Activated CD4-positive, alpha-beta T cell treated with anti-CD3 and anti-CD28 coated beads, Interleukin-2, amount 50 U/mL, for 48 hours (primary cell): ENCODE measurements around the gene PDXP.

Experiments used
- DNase-seq, 2 experiments: peaks; one replicate each; pipeline ENCODE4 v3.0.0-alpha.2; 2020

PDXP gene

GRCh38 chr22:37629928-37630327, 28.6 kb upstream of the PDXP start:
- DNase-seq, result no peak

DNA sequence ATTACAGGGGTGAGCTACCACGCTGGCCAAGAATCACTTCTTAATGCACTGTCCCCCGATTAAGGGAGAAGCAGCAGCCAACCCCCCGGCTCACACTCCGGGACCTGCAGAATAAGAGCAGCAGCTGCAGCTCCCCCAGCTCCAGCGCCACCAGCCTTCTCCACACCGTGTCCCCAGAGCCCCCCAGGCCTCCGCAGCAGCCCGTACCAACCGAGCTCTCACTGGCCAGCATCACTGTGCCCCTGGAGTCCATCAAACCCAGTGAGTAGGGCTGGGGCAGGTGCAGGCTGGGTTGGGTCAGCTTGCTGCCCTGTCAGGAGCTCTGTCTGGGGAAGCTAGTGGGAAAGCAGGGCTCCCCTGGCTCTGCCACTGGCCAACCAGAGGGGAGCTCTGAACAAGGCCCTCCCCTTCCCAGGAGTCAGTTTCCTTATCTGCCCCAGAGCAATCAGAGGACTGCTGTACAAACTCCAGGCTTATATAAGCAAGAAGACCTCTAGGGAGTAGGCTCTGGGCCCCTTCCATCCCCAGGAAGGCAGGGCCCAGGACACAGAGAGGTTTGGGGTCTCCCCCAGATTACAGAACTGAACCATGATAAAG, 27.6 kb upstream of the PDXP start:
- no peak for DNase-seq

DNA sequence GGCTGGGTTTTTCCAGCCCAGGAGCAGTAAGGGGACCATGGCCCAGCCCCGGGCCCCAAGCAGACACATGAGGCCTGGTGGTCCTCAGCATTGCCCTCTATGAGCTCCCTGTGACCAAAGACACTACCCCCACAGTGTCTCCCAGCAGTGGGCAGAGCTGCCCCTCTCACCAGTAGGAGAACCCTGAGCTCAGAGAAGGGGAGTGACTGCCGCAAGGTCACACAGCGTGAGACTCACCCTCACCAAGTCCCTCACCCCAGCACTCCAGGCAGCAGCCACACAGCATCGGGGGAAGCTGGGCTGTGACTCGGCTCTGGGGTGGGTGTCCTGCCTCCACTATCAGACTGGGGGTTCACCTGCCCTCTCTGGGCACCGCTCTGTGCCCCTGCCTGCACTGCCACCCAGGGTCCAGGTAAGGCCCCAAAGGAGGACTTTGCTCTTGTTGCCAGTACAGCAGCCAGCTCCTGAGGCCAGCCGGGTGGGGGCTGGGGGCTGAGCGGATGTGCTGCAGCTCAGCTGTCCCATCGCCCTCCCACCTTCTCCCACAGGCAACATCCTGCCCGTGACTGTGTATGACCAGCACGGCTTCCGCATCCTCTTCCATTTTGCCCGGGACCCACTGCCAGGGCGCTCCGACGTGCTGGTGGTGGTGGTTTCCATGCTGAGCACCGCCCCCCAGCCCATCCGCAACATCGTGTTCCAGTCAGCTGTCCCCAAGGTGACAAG, 26.9 kb upstream of the PDXP start:
- no peak for DNase-seq

DNA sequence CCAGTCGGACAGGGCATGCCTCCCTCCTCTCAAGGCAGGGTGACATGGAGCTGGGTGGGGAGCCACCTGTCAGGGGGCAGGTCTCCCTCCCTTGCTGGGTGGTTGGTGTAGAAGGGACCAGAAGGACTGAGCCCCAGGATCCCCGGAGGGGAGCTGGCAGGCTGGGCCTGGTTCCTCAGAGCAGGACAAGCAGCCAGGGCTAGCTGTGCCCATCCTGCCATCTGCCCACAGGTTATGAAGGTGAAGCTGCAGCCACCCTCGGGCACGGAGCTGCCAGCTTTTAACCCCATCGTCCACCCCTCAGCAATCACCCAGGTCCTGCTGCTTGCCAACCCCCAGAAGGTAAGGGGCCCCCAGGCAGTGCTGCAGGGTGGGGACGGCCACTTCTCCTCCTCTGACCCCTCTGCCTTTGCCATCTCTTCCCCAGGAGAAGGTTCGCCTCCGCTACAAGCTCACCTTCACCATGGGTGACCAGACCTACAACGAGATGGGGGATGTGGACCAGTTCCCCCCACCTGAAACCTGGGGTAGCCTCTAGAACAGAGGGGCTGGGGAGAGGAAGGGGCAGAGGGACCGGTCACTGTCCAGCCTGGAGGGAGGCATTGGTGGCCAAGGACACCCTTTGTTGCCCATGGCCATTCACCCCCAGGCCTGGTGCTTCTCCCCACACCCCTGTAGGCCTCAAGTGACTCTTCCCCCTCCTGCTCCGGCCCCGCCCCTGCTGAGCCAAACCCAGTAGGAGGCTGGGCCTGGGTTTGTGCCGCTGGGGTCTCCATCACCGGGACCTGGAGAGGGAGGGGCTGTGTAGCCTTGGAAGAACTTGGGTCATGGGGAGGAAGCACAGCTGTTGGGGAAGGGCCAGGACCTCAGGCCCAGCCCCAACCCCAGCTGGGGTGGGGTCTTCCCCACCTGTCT, 26.1 kb upstream of the PDXP start:
- peak; percentile 39 to 47 for DNase-seq

DNA sequence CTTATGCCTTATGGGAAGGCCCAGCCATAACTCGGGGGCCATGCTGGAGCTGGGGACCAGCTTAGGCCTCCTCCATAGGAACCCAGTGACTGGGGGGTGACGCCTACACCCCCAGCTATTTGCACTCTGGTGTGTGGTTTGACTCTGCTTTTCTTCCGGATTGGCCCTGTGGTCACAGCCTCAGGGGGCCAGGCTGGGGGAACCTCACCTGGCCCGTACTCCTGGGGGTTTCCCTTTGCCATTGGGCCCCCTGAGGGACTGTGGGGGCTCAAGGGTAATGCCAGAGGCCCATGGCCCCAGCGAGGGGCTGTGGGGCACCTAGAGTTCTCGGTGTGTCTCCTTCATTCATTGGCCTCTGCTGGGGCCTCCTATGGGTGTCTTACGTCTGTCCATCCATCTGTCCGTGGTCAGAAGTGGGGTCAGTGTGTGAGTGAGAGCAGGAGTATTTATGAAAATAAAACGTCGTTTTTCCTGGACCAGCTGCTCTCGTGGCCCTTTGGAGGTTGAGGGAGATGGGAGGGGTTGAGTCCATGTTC, 25.4 kb upstream of the PDXP start:
- peak; percentile 45 to 59 for DNase-seq

- peak; percentile 72 to 75 for DNase-seq
Measured at GRCh38 chr22:37633625-37634416, 24.7 kb upstream of the PDXP start.

DNA sequence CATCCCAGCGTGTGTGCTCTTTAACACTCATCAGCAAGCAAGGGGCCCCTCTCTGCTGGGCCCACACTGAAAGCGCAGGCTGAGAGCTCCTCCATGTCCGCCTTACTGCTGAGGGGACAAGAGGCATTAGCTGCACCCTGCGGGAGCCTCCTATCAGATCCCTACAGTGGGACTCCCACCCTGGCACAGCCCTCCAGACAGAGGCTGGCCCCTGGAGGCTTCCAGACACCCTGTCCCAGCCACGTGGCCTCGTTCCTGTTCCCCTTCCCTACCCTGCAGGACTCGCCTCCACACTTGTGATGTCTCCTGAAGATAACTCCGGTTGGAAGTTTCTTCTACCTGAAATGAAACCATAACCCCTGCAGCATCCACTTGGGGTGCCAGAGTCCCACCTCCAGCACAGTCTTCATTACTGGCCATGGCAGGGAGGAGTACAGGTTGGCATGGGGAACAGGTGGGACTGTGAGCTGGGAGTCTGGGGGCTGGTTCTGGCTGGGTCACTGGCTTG, 24.1 kb upstream of the PDXP start:
- peak in 1 of 2 experiments; percentile 31 for DNase-seq

GRCh38 chr22:37635157-37635556, 23.4 kb upstream of the PDXP start:
- no peak for DNase-seq

GRCh38 chr22:37636186-37636948, 22.2 kb upstream of the PDXP start:
- peak in 1 of 2 experiments; percentile 30 for DNase-seq

- DNase-seq, result no peak
Measured at GRCh38 chr22:37636949-37637273, 21.6 kb upstream of the PDXP start.

DNA sequence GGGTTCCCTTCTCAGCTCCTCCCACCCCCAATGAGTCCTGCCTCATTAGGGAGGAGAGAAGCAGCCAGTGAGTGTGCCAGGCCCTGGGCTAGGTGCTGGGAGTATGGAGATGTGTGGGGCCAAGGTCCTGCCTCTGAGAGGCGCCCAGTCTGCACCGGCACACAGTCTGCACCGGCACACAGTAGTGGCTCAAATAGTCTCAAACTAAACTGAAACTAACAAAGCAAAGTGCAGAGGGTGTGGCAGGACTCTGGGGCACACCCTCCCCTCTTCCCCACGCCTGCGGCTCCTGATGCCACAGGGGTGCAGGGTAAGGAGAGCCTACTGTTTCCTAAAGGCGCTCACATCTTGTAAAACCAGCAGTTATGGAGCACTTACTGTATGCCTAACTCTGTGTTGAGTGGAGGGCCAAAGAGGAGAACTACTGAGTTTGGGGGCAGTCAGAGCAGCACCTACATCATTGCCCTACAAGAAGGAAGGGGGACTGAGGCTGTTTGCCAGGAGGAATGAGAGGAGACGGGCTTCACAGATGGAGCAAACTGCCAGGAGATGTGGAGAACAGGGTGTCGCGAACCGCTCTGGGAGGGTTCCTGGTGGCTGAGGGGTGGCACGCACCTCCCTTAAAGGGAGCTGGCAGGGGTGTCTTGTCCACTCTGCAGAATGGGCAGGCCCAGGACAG, 20.0 kb upstream of the PDXP start:
- peak; percentile 34 to 46 for DNase-seq

- DNase-seq, result peak; percentile 64 to 72
Measured at GRCh38 chr22:37639070-37639760, 19.3 kb upstream of the PDXP start, which contains the start of gene SH3BP1. Gene SH3BP1 (plus strand): TSS chr22:37639669. CDS start chr22:37639788, 119 bp downstream.

GRCh38 chr22:37639771-37640590, 18.5 kb upstream of the PDXP start:
- DNase-seq, result peak; percentile 37 to 43

- no peak for DNase-seq
Measured at GRCh38 chr22:37640591-37641560, 17.6 kb upstream of the PDXP start.

DNA sequence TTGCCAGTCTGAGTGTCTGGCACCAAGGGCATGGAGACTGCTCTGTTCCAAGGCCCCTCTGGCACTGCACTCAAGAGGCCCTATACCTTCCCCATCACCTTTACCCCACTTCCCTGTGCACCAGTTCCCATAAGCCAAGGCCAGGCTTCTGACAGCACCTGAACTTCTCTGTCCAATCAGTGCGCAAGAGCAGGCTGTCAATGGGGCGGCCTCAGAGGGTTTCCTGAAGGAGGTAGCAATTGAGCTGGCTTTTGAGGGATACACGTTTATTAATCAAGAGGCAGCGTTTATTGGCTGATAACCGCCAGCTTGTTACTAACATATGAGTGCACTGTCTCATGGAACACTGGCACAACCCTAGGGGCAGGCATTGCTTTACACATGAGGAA, 17.0 kb upstream of the PDXP start:
- DNase-seq, result no peak

GRCh38 chr22:37643225-37643847, 15.2 kb upstream of the PDXP start:
- peak; percentile 96 for DNase-seq

GRCh38 chr22:37647317-37647716, 11.2 kb upstream of the PDXP start:
- DNase-seq, result no peak

DNA sequence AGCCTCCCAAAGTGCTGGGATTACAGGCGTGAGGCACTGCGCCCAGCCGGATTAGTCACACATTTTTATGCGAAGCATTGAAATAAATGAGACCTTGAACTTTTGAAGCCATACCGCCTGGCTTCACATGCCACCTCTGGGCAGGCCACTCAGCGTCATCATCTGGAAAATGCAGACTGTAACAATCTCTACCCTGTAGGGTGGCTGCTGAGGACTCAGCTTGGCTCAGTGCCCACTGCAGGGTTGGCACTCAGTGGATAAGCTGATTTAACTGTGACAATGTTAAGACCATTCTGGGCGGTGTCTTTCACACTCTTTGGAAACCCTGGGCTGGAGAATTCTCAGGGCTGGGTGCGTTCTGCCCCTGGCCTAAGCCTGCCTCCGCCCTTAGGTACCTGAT, 10.6 kb upstream of the PDXP start:
- DNase-seq, result no peak
